OCI-LY7 (cell line): ENCODE data around the gene POT1. TPM values are rescaled to one million over a fixed set of nuclear protein-coding genes. Genes with fewer than 3 reads are reported as not detected.

ENCODE experiments used
- BruUV-seq: library from RNA; stranded (reverse); fragments of 400-500 nt; replicated peaks from 2 replicates; lab custom pipeline; 2021; lab: Mats Ljungman, UMichigan
- CTCF ChIA-PET: fragments of 300-600 bp; sonication (Branson Sonifier 250); formaldehyde crosslinking; loops from one replicate; lab custom pipeline; 2022; ENCODE audit warnings: antibody characterized with exemption; ENCODE audit not compliant: unreplicated experiment; lab: Charles Lee
- POLR2A ChIA-PET: fragments of 300-600 bp; sonication (Branson Sonifier 250); formaldehyde crosslinking; loops from one replicate; lab custom pipeline; 2022; ENCODE audit warnings: antibody characterized with exemption; lab: Charles Lee
- DNase-seq: peaks from one replicate; pipeline ENCODE4 v3.0.0-alpha.2; 2015; ENCODE audit warnings: low spot score
- H2AFZ ChIP-seq: fragments of 200-600 bp; sonication (generic), shearing (Covaris generic); 2 replicates; pipeline ENCODE4 v1.6.1; 2014; ENCODE audit warnings: mild to moderate bottlenecking, antibody characterized with exemption, low read length, moderate library complexity
- H3K27ac ChIP-seq: fragments of 200-600 bp; sonication (generic); 2 replicates; pipeline ENCODE4 v1.5.1; 2014; ENCODE audit warnings: mixed run types, low read depth, mild to moderate bottlenecking, moderate library complexity, low read length, inconsistent platforms; ENCODE audit not compliant: poor library complexity, severe bottlenecking
- H3K36me3 ChIP-seq: fragments of 200-600 bp; sonication (generic); 2 replicates; pipeline ENCODE4 v1.6.1; 2014; ENCODE audit warnings: mild to moderate bottlenecking, antibody characterized with exemption, low read length, moderate library complexity, mixed read lengths; ENCODE audit not compliant: insufficient read depth
- H3K4me1 ChIP-seq: fragments of 200-600 bp; sonication (generic); 2 replicates; pipeline ENCODE4 v1.5.1; 2014; ENCODE audit warnings: mild to moderate bottlenecking, low read length; ENCODE audit not compliant: insufficient read depth, poor library complexity, severe bottlenecking
- H3K4me2 ChIP-seq: fragments of 200-600 bp; sonication (generic); 2 replicates; pipeline ENCODE4 v1.6.1; 2014; ENCODE audit warnings: mild to moderate bottlenecking, low read length
- H3K4me3 ChIP-seq: fragments of 200-600 bp; sonication (generic); 2 replicates; pipeline ENCODE4 v1.5.1; 2014; ENCODE audit warnings: mild to moderate bottlenecking, low read depth, low read length; ENCODE audit not compliant: poor library complexity, severe bottlenecking
- H3K79me2 ChIP-seq: fragments of 200-600 bp; sonication (generic); 2 replicates; pipeline ENCODE4 v1.6.1; 2016; ENCODE audit warnings: low read depth, mild to moderate bottlenecking, low read length, moderate library complexity, mixed read lengths; ENCODE audit not compliant: insufficient read depth
- H3K9me2 ChIP-seq: fragments of 200-600 bp; sonication (generic); 2 replicates; pipeline ENCODE4 v1.6.1; 2016; ENCODE audit warnings: mild to moderate bottlenecking, low read length, mixed read lengths; ENCODE audit not compliant: insufficient read depth
- H3K9me3 ChIP-seq: fragments of 200-600 bp; sonication (generic); 2 replicates; pipeline ENCODE4 v1.6.1; 2014; ENCODE audit warnings: mild to moderate bottlenecking, mixed run types, low read length, mixed read lengths
- H4K20me1 ChIP-seq: fragments of 200-600 bp; sonication (generic); 2 replicates; pipeline ENCODE4 v1.6.1; 2014; ENCODE audit warnings: mild to moderate bottlenecking, antibody characterized with exemption, low read length, moderate library complexity, mixed read lengths; ENCODE audit not compliant: insufficient read depth
- EZH2phosphoT487 ChIP-seq: fragments of 200-600 bp; sonication (generic); IDR thresholded peaks from 2 replicates; pipeline ENCODE4 v1.6.1; 2018; ENCODE audit warnings: low read depth, borderline replicate concordance, mild to moderate bottlenecking, mixed run types, antibody characterized with exemption, low read length, moderate library complexity, mixed read lengths
- intact Hi-C: fragments of 100-400 bp; cut with micrococcal nuclease; formaldehyde crosslinking; loops from one replicate; pipeline ENCODE4 v1.10.0; 2022; ENCODE audit not compliant: unreplicated experiment
- total RNA-seq, 2 experiments: library from RNA; depleted of rRNA in 1 of 2; stranded (reverse); fragments of >200 nt in 1 of 2; shearing (Covaris generic) in 1 of 2; gene quantifications; 2 replicates each; pipeline ENCODE4 v1.2.3, GENCODE V29; 2014 to 2022
- TF ChIP-seq, protein P1 (sequence below): fragments of 200-600 bp; sonication (generic); conservative IDR thresholded peaks from 2 replicates; pipeline ENCODE4 v1.5.1; 2014; ENCODE audit warnings: mild to moderate bottlenecking, antibody characterized with exemption, low read length, moderate library complexity, mixed read lengths

POT1 gene
- total RNA-seq, 2 experiments from 2014 or later, result 34.7 to 46.5 TPM

- no peak overlapping the region for H3K27ac ChIP-seq
- CTCF ChIA-PET, result no interaction called here
- H3K4me3 ChIP-seq, result no peak overlapping the region
- H3K36me3 ChIP-seq, result no peaks in the 10 kb centered on the region
- no peaks in the 10 kb centered on the region for H3K4me1 ChIP-seq
- TF ChIP-seq EZH2phosphoT487, result no peak
- TF ChIP-seq, protein P1, sequence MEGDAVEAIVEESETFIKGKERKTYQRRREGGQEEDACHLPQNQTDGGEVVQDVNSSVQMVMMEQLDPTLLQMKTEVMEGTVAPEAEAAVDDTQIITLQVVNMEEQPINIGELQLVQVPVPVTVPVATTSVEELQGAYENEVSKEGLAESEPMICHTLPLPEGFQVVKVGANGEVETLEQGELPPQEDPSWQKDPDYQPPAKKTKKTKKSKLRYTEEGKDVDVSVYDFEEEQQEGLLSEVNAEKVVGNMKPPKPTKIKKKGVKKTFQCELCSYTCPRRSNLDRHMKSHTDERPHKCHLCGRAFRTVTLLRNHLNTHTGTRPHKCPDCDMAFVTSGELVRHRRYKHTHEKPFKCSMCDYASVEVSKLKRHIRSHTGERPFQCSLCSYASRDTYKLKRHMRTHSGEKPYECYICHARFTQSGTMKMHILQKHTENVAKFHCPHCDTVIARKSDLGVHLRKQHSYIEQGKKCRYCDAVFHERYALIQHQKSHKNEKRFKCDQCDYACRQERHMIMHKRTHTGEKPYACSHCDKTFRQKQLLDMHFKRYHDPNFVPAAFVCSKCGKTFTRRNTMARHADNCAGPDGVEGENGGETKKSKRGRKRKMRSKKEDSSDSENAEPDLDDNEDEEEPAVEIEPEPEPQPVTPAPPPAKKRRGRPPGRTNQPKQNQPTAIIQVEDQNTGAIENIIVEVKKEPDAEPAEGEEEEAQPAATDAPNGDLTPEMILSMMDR, result no peak
- no peaks in the 10 kb centered on the region for H4K20me1 ChIP-seq
- no peak for DNase-seq
- H3K79me2 ChIP-seq, result no peaks in the 10 kb centered on the region
- intact Hi-C loops, result no loop called here
- POLR2A ChIA-PET, result interaction anchor here (0.6 kb wide), 1 partner anchor 365 kb away, joined by 4 read pairs; no protein-coding TSS in a partner anchor
- H3K4me2 ChIP-seq, result no peak overlapping the region
- no peak overlapping the region for H2AFZ ChIP-seq
- no peaks in the 10 kb centered on the region for H3K9me2 ChIP-seq
- no peaks in the 10 kb centered on the region for H3K9me3 ChIP-seq
- BruUV-seq, result no TSS peak
These were observed 116.9 kb downstream of the POT1 start for GRCh38 chr7:124812764-124813163.

- Histone ChIP-seq H3K4me3 (no peak overlapping the region), H2AFZ (no peak overlapping the region), H3K27ac (no peak overlapping the region), H3K9me2 (no peaks in the 10 kb centered on the region), H3K4me1 (no peaks in the 10 kb centered on the region), H3K9me3 (no peaks in the 10 kb centered on the region), H3K79me2 (no peaks in the 10 kb centered on the region), H3K36me3 (no peaks in the 10 kb centered on the region), H4K20me1 (no peaks in the 10 kb centered on the region), H3K4me2 (no peak overlapping the region)
- DNase-seq, result no peak
- intact Hi-C loops, result no loop called here
- CTCF ChIA-PET, result no interaction called here
- POLR2A ChIA-PET, result no interaction called here
- TF ChIP-seq, protein P1, result no peak
- TF ChIP-seq EZH2phosphoT487, result no peak
- no TSS peak for BruUV-seq
These were observed 118.3 kb downstream of the POT1 start for GRCh38 chr7:124811341-124811740.

- no peaks in the 10 kb centered on the region for H3K4me1 ChIP-seq
- H3K9me3 ChIP-seq, result no peaks in the 10 kb centered on the region
- H3K4me3 ChIP-seq, result no peak overlapping the region
- no peak for DNase-seq
- no peaks in the 10 kb centered on the region for H3K36me3 ChIP-seq
- H3K79me2 ChIP-seq, result no peaks in the 10 kb centered on the region
- TF ChIP-seq EZH2phosphoT487, result no peak
- TF ChIP-seq, protein P1, result no peak
- no peak overlapping the region for H3K4me2 ChIP-seq
- no peaks in the 10 kb centered on the region for H3K9me2 ChIP-seq
- no peak overlapping the region for H2AFZ ChIP-seq
- POLR2A ChIA-PET, result interaction anchor here (0.9 kb wide), 1 partner anchor 19 kb away, joined by 3 read pairs; no protein-coding TSS in a partner anchor
- intact Hi-C loops, result no loop called here
- CTCF ChIA-PET, result no interaction called here
- BruUV-seq, result no TSS peak
- H4K20me1 ChIP-seq, result no peaks in the 10 kb centered on the region
- no peak overlapping the region for H3K27ac ChIP-seq
These were observed 119.0 kb downstream of the POT1 start for GRCh38 chr7:124810605-124811004.
